Adrenal gland (tissue), 5 donors: Measurements from ENCODE around the gene SMIM5.

Experiments used
- POLR2A ChIP-seq, 2 donors: fragments of 450-650 bp; IDR thresholded peaks; one replicate each; pipeline ENCODE4 v1.6.1; 2017; ENCODE audit warnings: antibody characterized with exemption in 2 of 2, mild to moderate bottlenecking in 2 of 2, moderate library complexity in 1 of 2
- TF ChIP-seq, protein P1 (sequence below), 6 experiments: fragments of 450-650 bp in 4 of 6; fragments of 200-600 bp in 2 of 6; sonication (generic) in 1 of 6; IDR thresholded peaks; 1 replicate in 5 of 6; 2 replicates in 1 of 6; pipeline versions ENCODE4 v1.5.1 to v1.8.0; 2016 to 2021; ENCODE audit warnings: antibody characterized with exemption in 6 of 6, mild to moderate bottlenecking in 2 of 6, moderate library complexity in 1 of 6
- donor health status: DM: no; HTN: no; CAD: no.

DNA sequence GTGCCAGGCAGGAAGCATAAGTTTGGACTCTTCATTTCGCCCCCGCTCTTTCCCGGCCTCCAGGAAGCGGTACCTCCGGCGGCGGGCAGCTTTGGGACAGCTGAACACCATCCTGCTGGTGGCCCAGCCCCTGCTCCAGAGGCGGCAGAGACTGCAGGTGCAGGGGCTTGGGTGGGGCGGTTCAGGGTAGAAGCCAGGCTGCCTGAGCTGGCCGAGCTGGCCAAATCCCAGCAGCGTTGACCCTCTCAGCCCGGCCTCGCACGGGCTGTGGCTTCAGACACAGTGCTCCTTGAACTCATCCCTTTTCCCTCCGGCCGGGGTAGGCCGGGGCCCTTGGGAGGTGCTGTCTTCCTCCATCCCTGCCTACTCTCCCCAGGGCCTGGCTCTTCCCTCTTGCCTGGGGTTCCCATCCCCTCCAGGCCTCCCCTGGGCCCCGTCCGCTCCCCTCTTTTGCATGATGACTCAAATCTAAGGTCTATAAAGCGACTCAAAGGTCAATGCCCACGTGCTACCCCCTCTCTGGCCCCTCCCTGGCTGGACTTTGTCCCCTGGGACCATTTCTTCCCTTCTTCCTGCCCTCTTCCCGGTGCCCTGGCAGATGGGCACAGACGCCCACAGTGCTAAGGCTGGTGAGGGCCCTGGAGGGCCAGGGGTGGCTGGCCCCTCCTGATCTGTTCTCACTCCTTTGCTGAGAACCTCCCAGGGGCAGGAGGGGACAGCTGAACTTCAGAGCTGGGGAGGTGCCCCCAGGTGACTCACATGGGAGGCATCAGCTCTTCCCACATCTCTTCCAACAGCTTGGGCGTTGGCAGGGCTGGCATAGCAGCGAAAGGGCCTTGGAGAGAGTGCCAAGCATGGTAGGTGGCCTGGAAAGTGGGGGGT, 22.9 kb upstream of the SMIM5 start:
- TF ChIP-seq, protein P1, sequence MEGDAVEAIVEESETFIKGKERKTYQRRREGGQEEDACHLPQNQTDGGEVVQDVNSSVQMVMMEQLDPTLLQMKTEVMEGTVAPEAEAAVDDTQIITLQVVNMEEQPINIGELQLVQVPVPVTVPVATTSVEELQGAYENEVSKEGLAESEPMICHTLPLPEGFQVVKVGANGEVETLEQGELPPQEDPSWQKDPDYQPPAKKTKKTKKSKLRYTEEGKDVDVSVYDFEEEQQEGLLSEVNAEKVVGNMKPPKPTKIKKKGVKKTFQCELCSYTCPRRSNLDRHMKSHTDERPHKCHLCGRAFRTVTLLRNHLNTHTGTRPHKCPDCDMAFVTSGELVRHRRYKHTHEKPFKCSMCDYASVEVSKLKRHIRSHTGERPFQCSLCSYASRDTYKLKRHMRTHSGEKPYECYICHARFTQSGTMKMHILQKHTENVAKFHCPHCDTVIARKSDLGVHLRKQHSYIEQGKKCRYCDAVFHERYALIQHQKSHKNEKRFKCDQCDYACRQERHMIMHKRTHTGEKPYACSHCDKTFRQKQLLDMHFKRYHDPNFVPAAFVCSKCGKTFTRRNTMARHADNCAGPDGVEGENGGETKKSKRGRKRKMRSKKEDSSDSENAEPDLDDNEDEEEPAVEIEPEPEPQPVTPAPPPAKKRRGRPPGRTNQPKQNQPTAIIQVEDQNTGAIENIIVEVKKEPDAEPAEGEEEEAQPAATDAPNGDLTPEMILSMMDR (IDR thresholded peaks at IDR 0.05): no peak
- TF ChIP-seq POLR2A (IDR thresholded peaks at IDR 0.05): no peak
